ENCODE measurements around the gene NISCH. TPM values are rescaled to one million over a fixed set of nuclear protein-coding genes. Genes with fewer than 3 reads are reported as not detected.

The NISCH gene
- total RNA-seq, 3 donors from 2014 or later (not counting 1 experiment from before 2014, with no cell fraction given) = 162 to 191 (median 175) TPM

DNA sequence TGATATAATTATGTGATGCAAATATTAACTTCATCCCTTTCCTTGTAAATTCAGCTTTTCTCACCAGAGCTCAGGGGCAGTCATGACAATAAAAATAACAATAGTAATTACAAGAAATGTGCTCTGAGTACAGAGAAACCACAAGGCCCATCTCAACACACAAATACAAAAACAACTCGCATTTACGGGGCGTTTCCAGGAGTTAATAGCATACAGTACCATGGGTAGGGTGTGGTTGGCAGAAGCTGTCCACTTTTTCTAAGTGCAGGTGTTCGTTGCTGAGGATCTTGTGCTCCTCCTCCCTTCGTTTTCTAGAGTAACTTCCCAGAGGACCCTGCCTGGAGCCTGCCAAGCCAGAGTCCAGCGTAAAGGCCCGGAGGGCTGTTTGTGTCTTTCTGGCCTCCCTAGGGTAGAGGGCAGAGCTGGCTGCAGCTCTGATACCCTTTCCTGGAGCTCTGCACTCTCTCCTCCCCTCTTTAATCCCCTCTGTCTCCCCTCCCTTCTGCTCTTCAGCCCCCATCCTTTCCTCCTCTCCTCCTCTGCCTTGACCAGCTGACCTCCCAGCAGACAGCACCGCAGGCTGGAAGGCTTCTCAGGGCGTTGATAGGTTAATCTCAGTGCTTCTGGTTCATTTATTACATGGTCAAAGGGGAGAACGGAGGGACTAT, 21.9 kb upstream of the NISCH start:
- no peak for DNase-seq
- WGBS (ENCODE audit: insufficient coverage) = 88% methylated on average over 9 of the region's 10 CpGs
- H3K27ac ChIP-seq (ENCODE audit: low read length) = no peak overlapping the region

DNA sequence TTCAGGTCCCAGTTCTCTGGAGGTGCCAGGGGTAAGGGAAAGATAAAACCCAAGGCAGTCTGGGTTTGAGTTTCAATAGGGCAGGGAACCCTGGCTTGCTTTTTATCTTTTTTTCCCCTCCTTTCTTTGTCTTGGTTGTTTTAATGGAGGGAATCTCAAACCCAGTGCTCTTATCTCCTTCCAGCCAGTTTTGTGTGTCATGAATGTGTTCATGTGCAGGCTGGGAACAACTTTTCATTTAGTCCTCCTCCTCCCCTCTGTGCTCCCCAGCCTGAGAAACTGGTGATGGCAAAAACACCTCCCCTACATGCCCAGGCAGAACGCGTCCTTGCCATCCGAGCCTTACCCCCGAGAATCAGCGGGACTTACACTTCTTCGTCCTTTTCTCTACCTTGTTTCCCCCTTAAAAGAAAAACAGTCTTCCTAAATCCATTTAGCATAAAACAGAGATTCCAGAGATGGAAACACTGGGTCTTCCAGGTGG, 21.4 kb upstream of the NISCH start:
- Histone ChIP-seq H3K36me3 (ENCODE audit: control insufficient read depth, insufficient read depth, low read length) (no peaks in the 10 kb centered on the region), H3K4me1 (ENCODE audit: control insufficient read depth, insufficient read depth, low read length) (no peaks in the 10 kb centered on the region), H3K27ac (ENCODE audit: low read length) (no peak overlapping the region), H3K9me3 (ENCODE audit: control insufficient read depth, insufficient read depth, low read length) (no peaks in the 10 kb centered on the region), H3K4me3 (ENCODE audit: low read length) (no peak overlapping the region), H3K27me3 (ENCODE audit: control insufficient read depth, insufficient read depth, low read length) (no peaks in the 10 kb centered on the region)
- DNase-seq = no peak
- Mint-ChIP-seq H3K4me1 (no peaks in the 10 kb centered on the region), H3K4me3 (no peak overlapping the region), H3K27ac (no peak overlapping the region), H3K27me3 (ENCODE audit: low read depth in 2 of 2) (peaks cover 0 to 3% of the 10 kb centered on the region in 2 donors), H3K9me3 (no peaks in the 10 kb centered on the region), H3K36me3 (no peaks in the 10 kb centered on the region)
- no peak for ATAC-seq
- TF ChIP-seq, protein P1, sequence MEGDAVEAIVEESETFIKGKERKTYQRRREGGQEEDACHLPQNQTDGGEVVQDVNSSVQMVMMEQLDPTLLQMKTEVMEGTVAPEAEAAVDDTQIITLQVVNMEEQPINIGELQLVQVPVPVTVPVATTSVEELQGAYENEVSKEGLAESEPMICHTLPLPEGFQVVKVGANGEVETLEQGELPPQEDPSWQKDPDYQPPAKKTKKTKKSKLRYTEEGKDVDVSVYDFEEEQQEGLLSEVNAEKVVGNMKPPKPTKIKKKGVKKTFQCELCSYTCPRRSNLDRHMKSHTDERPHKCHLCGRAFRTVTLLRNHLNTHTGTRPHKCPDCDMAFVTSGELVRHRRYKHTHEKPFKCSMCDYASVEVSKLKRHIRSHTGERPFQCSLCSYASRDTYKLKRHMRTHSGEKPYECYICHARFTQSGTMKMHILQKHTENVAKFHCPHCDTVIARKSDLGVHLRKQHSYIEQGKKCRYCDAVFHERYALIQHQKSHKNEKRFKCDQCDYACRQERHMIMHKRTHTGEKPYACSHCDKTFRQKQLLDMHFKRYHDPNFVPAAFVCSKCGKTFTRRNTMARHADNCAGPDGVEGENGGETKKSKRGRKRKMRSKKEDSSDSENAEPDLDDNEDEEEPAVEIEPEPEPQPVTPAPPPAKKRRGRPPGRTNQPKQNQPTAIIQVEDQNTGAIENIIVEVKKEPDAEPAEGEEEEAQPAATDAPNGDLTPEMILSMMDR (IDR thresholded peaks at IDR 0.05) = no peak
- WGBS (ENCODE audit: insufficient coverage) = 97% methylated on average over 6 of the region's 6 CpGs
- intact Hi-C loops (cut with micrococcal nuclease) = no loop called here

More for the DNA sequence above, 21.9 kb upstream of the NISCH start:
- intact Hi-C loops (cut with micrococcal nuclease) = no loop called here
- Histone ChIP-seq H3K9me3 (ENCODE audit: control insufficient read depth, insufficient read depth, low read length) (no peaks in the 10 kb centered on the region), H3K4me3 (ENCODE audit: low read length) (no peak overlapping the region), H3K36me3 (ENCODE audit: control insufficient read depth, insufficient read depth, low read length) (no peaks in the 10 kb centered on the region), H3K4me1 (ENCODE audit: control insufficient read depth, insufficient read depth, low read length) (no peaks in the 10 kb centered on the region), H3K27me3 (ENCODE audit: control insufficient read depth, insufficient read depth, low read length) (no peaks in the 10 kb centered on the region)
- no peak overlapping the region for H3K4me3 Mint-ChIP-seq
- no peaks in the 10 kb centered on the region for H3K4me1 Mint-ChIP-seq
- TF ChIP-seq, protein P1 (IDR thresholded peaks at IDR 0.05) = no peak
- no peaks in the 10 kb centered on the region for H3K9me3 Mint-ChIP-seq
- H3K36me3 Mint-ChIP-seq = no peaks in the 10 kb centered on the region
- no peak overlapping the region for H3K27ac Mint-ChIP-seq
- no peak for ATAC-seq
- peaks cover 0 to 3% of the 10 kb centered on the region in 2 donors for H3K27me3 Mint-ChIP-seq (ENCODE audit: low read depth in 2 of 2)

DNA sequence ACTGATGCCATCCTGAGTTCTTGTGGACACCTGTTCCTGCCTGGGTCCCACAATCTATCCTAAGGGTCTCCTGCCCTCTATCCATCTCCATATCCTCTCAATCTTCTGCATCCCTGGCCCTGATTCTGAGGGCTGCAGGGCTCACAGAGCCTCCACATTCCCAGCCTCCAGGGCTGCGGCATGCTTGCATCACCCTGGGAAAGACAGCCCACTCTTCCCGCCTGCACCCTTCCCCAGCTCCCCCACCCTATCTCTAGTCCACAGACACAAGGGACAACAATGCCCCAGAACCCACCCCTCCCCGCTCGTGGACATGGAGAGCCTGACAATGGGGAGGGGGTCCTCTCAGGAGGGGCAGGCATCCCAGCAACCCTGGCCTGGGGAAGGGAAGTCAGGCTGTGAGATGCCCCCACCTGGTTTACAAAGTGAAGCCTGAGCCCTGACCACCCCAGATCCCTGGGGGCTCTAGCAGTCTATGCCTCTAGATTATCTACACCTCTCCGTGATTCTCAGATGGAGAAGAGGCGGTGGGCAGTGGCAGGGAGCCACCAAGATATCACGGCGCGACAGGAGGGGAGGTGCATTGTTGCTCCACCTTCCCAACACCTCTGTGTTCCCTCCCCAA, 20.8 kb upstream of the NISCH start:
- H3K27me3 Mint-ChIP-seq (ENCODE audit: low read depth in 2 of 2) = peaks cover 0 to 3% of the 10 kb centered on the region in 2 donors
- Histone ChIP-seq H3K27ac (ENCODE audit: low read length) (no peak overlapping the region), H3K36me3 (ENCODE audit: control insufficient read depth, insufficient read depth, low read length) (no peaks in the 10 kb centered on the region), H3K9me3 (ENCODE audit: control insufficient read depth, insufficient read depth, low read length) (no peaks in the 10 kb centered on the region), H3K27me3 (ENCODE audit: control insufficient read depth, insufficient read depth, low read length) (no peaks in the 10 kb centered on the region), H3K4me3 (ENCODE audit: low read length) (no peak overlapping the region), H3K4me1 (ENCODE audit: control insufficient read depth, insufficient read depth, low read length) (no peaks in the 10 kb centered on the region)
- H3K4me1 Mint-ChIP-seq = no peaks in the 10 kb centered on the region
- 95% methylated on average over 8 of the region's 9 CpGs for WGBS (ENCODE audit: insufficient coverage)
- TF ChIP-seq, protein P1 (IDR thresholded peaks at IDR 0.05) = no peak
- intact Hi-C loops (cut with micrococcal nuclease) = no loop called here
- H3K36me3 Mint-ChIP-seq = no peaks in the 10 kb centered on the region
- no peak overlapping the region for H3K27ac Mint-ChIP-seq
- no peak overlapping the region for H3K4me3 Mint-ChIP-seq
- DNase-seq (no peak), ATAC-seq (no peak)
- no peaks in the 10 kb centered on the region for H3K9me3 Mint-ChIP-seq

All from natural killer cell (primary cell).